Type B pancreatic cell (in vitro differentiated cells): Measurements from ENCODE around the gene ANKRD17. TPM values are rescaled to one million over a fixed set of nuclear protein-coding genes. Genes with fewer than 3 reads are reported as not detected.

ENCODE experiments used
- DNase-seq: peaks from one replicate; pipeline ENCODE4 v3.0.0; 2021; ENCODE audit warnings: mixed read lengths; ENCODE audit not compliant: unreplicated experiment; ENCODE audit errors: extremely low spot score
- H3K27ac Mint-ChIP-seq: 2 replicates; pipeline ENCODE4 v1.8.0; 2021; ENCODE audit warnings: mild to moderate bottlenecking, mixed read lengths
- H3K27me3 Mint-ChIP-seq: 2 replicates; pipeline ENCODE4 v1.8.0; 2021; ENCODE audit warnings: mixed read lengths
- H3K36me3 Mint-ChIP-seq: 2 replicates; pipeline ENCODE4 v1.8.0; 2021; ENCODE audit warnings: mixed read lengths
- H3K4me1 Mint-ChIP-seq: one replicate; pipeline ENCODE4 v1.8.0; 2021; ENCODE audit warnings: mixed read lengths; ENCODE audit not compliant: unreplicated experiment
- H3K4me3 Mint-ChIP-seq: 2 replicates; pipeline ENCODE4 v1.8.0; 2021; ENCODE audit warnings: mild to moderate bottlenecking, mixed read lengths
- H3K9me3 Mint-ChIP-seq: 2 replicates; pipeline ENCODE4 v1.8.0; 2021; ENCODE audit warnings: mixed read lengths
- CTCF ChIP-seq: fragments of 200-600 bp; sonication (generic); conservative IDR thresholded peaks from 2 replicates; pipeline ENCODE4 v1.5.0; 2021; ENCODE audit warnings: antibody characterized with exemption, mild to moderate bottlenecking
- total RNA-seq: library from RNA; stranded (reverse); gene quantifications from 2 replicates; pipeline ENCODE4 v1.2.1, GENCODE V29; 2021; ENCODE audit warnings: low replicate concordance

The ANKRD17 gene
- total RNA-seq, 1 donor from 2014 or later: 77.7 TPM

DNA sequence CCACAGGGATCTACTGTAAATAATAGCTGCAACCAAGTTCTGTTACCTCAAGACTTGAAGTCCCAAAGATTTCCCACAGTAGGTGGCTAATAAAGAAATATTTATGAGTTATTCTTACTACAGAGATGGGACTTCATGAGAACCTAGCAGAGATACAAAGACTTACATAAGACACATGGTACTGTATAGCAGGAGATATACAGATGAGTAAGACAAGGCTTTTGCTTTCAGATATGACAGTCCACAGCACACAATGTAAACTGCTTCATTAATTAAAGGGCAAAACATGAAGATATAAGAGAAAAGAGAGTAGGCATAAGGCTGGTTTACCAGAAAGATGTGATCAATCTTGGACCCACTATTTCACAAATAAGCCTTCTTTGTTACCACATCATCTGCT lies 6.6 kb downstream of the ANKRD17 start:
- Mint-ChIP-seq H3K9me3 (no peaks in the 10 kb centered on the region), H3K27ac (no peak overlapping the region), H3K36me3 (peaks cover 23% of the 10 kb centered on the region), H3K4me3 (no peak overlapping the region), H3K27me3 (no peaks in the 10 kb centered on the region), H3K4me1 (peaks cover 18% of the 10 kb centered on the region)
- no peak for TF ChIP-seq CTCF
- DNase-seq: no peak

DNA sequence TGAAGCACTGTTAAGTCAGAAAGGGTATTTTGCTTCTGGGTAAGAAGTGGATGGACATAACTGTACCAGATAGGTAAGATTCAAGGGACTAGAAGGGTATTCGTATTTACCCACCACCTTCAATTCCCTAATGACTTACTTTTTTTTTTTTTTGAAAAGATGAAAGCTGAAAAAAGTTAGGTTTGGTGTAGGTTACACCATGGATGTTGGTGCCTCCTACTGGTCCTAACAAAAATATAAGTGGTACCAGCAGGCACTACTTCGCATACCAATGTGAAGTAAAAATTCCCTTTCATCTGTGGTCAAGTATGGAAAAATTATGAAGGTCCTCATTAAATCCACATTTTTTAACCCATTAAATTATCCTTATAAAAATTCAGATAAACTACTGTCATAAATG lies 7.2 kb downstream of the ANKRD17 start:
- no peak for TF ChIP-seq CTCF
- Mint-ChIP-seq H3K27me3 (no peaks in the 10 kb centered on the region), H3K4me1 (peaks cover 12% of the 10 kb centered on the region), H3K4me3 (no peak overlapping the region), H3K36me3 (peaks cover 22% of the 10 kb centered on the region), H3K9me3 (no peaks in the 10 kb centered on the region), H3K27ac (no peak overlapping the region)
- DNase-seq: no peak

- no peak for DNase-seq
- no peaks in the 10 kb centered on the region for H3K9me3 Mint-ChIP-seq
- H3K4me1 Mint-ChIP-seq: peaks cover 6% of the 10 kb centered on the region
- H3K36me3 Mint-ChIP-seq: peaks cover 23% of the 10 kb centered on the region
- no peak for TF ChIP-seq CTCF
- no peaks in the 10 kb centered on the region for H3K27me3 Mint-ChIP-seq
- peak overlapping the region; percentile 30 for H3K27ac Mint-ChIP-seq
- no peak overlapping the region for H3K4me3 Mint-ChIP-seq
Observed at GRCh38 chr4:73250642-73251041, 8.0 kb downstream of the ANKRD17 start.

DNA sequence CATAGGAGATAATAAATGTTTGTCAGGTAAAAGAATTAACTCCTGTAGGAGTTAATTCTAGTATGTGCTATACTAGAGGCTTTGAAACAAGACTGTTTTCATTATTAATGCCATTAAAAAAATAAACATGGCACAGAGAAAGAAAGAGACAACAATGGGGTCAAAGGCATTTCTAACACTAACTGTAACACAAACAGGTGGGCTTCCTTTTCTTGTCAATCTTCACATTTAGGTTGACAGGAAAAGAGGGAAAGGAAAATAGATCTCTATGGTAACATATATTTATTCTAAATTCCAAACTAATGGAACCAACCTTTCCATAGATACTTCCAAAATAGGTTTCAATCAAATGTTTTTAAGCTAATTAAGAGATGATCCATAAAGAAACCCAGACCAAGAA lies 9.8 kb downstream of the ANKRD17 start:
- Mint-ChIP-seq H3K36me3 (peaks cover 30% of the 10 kb centered on the region), H3K27ac (no peak overlapping the region), H3K27me3 (no peaks in the 10 kb centered on the region), H3K4me1 (peaks cover 9% of the 10 kb centered on the region), H3K4me3 (no peak overlapping the region), H3K9me3 (no peaks in the 10 kb centered on the region)
- no peak for DNase-seq
- TF ChIP-seq CTCF: no peak

- H3K9me3 Mint-ChIP-seq: no peaks in the 10 kb centered on the region
- peaks cover 9% of the 10 kb centered on the region for H3K4me1 Mint-ChIP-seq
- TF ChIP-seq CTCF: no peak
- H3K27me3 Mint-ChIP-seq: no peaks in the 10 kb centered on the region
- no peak for DNase-seq
- H3K4me3 Mint-ChIP-seq: no peak overlapping the region
- H3K36me3 Mint-ChIP-seq: peaks cover 30% of the 10 kb centered on the region
- H3K27ac Mint-ChIP-seq: no peak overlapping the region
Observed at GRCh38 chr4:73248416-73248815, 10.2 kb downstream of the ANKRD17 start.

DNA sequence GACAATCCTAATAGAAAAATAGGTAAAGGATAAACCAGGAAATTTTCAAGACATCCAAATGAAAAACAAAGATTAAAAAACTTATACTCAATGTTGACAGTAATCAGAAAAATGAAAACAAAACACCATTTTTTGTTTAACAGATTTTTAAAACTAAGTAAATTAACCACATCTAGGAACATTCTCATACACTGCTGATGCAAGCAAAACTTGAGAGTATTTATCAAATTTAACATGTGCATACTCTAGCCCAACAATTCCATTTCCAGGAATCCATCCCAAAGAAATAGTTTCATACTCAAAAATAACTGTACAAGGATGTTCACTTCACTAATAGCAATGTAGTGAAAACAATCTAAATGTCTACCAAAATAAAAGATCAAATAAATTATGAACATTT lies 11.5 kb downstream of the ANKRD17 start:
- DNase-seq: no peak
- Mint-ChIP-seq H3K9me3 (no peaks in the 10 kb centered on the region), H3K4me3 (no peak overlapping the region), H3K36me3 (peaks cover 34% of the 10 kb centered on the region), H3K4me1 (peaks cover 14% of the 10 kb centered on the region), H3K27ac (no peak overlapping the region), H3K27me3 (no peaks in the 10 kb centered on the region)
- no peak for TF ChIP-seq CTCF
